ENCODE data around the gene CCDC27. TPM values are rescaled to one million over a fixed set of nuclear protein-coding genes. Genes with fewer than 3 reads are reported as not detected.

CCDC27 gene
- total RNA-seq, 1 donor from 2014 or later = not detected

- Mint-ChIP-seq H3K9me3 (ENCODE audit: low read depth) (no peaks in the 10 kb centered on the region), H3K27me3 (no peaks in the 10 kb centered on the region), H3K4me1 (ENCODE audit: low read depth) (no peaks in the 10 kb centered on the region), H3K27ac (no peak overlapping the region), H3K4me3 (ENCODE audit: low read depth) (no peak overlapping the region), H3K36me3 (ENCODE audit: insufficient read depth) (peaks cover 19% of the 10 kb centered on the region)
- no peak for DNase-seq (ENCODE audit: low spot score, unreplicated experiment)
- no peak for TF ChIP-seq CTCF (IDR thresholded peaks at IDR 0.05; ENCODE audit: unreplicated experiment)
These were observed 67.5 kb downstream of the CCDC27 start for GRCh38 chr1:3819771-3820200.

GRCh38 chr1:3820316-3820715, 68.1 kb downstream of the CCDC27 start:
- no peak overlapping the region for H3K4me3 Mint-ChIP-seq (ENCODE audit: low read depth)
- no peak for TF ChIP-seq CTCF (IDR thresholded peaks at IDR 0.05; ENCODE audit: unreplicated experiment)
- H3K9me3 Mint-ChIP-seq (ENCODE audit: low read depth) = no peaks in the 10 kb centered on the region
- no peaks in the 10 kb centered on the region for H3K27me3 Mint-ChIP-seq
- no peak for DNase-seq (ENCODE audit: low spot score, unreplicated experiment)
- H3K4me1 Mint-ChIP-seq (ENCODE audit: low read depth) = no peaks in the 10 kb centered on the region
- H3K36me3 Mint-ChIP-seq (ENCODE audit: insufficient read depth) = peaks cover 19% of the 10 kb centered on the region
- H3K27ac Mint-ChIP-seq = no peak overlapping the region

GRCh38 chr1:3821004-3821403, 68.8 kb downstream of the CCDC27 start:
- H3K4me1 Mint-ChIP-seq (ENCODE audit: low read depth) = no peaks in the 10 kb centered on the region
- no peak overlapping the region for H3K27ac Mint-ChIP-seq
- no peak overlapping the region for H3K4me3 Mint-ChIP-seq (ENCODE audit: low read depth)
- H3K36me3 Mint-ChIP-seq (ENCODE audit: insufficient read depth) = peaks cover 24% of the 10 kb centered on the region
- TF ChIP-seq CTCF (IDR thresholded peaks at IDR 0.05; ENCODE audit: unreplicated experiment) = no peak
- DNase-seq (ENCODE audit: low spot score, unreplicated experiment) = no peak
- H3K27me3 Mint-ChIP-seq = no peaks in the 10 kb centered on the region
- no peaks in the 10 kb centered on the region for H3K9me3 Mint-ChIP-seq (ENCODE audit: low read depth)

Other genes starting within 250 kb of the CCDC27 start
- 79.2 and 83.8 TPM in 2 replicates for gene MEGF6, start 140.9 kb upstream of the CCDC27 start, total RNA-seq
- 30.7 and 31.4 TPM in 2 replicates for gene TPRG1L, start 127.4 kb upstream of the CCDC27 start, total RNA-seq
- gene WRAP73, start 102.3 kb upstream of the CCDC27 start, total RNA-seq = 28.1 and 29.9 TPM in 2 replicates
- gene TP73, start 99.9 kb upstream of the CCDC27 start, total RNA-seq = 2.2 and 2.4 TPM in 2 replicates
- gene SMIM1, start 20.3 kb downstream of the CCDC27 start, total RNA-seq = 10.8 and 12.0 TPM in 2 replicates
- 54.9 and 57.0 TPM in 2 replicates for gene LRRC47, start 44.0 kb downstream of the CCDC27 start, total RNA-seq
- 43.8 and 47.7 TPM in 2 replicates for gene CEP104, start 104.8 kb downstream of the CCDC27 start, total RNA-seq
- 11.5 and 11.9 TPM in 2 replicates for gene DFFB, start 105.0 kb downstream of the CCDC27 start, total RNA-seq
- gene C1orf174, start 147.8 kb downstream of the CCDC27 start, total RNA-seq = 25.3 and 26.9 TPM in 2 replicates

All from progenitor cell of endocrine pancreas (in vitro differentiated cells).